Measurements from ENCODE around the gene LAIR2.
"Not testable (repeated sequence)": the region's sequence is repeated elsewhere in the genome, so short reads cannot be mapped to it uniquely, and the experiment has no call there.

The LAIR2 gene

GRCh38 chr19:54464630-54465425 is 37.8 kb upstream of the LAIR2 start:
- peak; percentile 75 to 84 for DNase-seq

DNA sequence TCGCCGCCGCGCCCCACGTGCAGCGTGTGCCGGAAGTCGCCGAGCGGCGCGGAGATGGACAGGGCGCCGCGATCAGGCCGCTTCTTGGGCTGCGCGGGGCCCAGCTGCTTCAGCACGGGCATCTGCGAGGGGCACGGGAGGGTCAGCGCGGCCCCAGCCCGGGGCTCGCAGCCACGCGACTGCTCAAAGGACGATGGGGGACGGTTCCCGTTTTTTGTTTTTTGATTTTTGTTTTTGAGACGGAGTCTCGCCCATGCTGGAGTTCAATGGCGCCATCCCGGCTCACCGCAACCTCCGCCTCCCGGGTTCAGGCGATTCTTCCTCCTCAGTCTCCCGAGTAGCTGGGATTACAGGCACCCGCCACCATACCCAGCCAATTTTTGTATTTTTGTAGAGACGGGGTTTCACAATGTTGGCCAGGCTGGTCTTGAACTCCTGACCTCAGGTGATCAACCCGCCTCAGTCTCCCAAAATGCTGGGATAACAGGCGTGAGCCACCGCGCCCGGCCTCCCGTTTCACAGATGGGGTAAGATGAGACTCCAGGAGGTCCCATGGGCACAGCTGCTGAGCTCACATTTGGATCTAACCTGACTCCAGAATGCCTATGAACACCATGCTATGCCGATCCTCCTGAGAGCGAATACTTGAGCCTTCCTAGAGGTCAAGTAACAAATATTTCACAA is 37.1 kb upstream of the LAIR2 start:
- no peak for DNase-seq

DNA sequence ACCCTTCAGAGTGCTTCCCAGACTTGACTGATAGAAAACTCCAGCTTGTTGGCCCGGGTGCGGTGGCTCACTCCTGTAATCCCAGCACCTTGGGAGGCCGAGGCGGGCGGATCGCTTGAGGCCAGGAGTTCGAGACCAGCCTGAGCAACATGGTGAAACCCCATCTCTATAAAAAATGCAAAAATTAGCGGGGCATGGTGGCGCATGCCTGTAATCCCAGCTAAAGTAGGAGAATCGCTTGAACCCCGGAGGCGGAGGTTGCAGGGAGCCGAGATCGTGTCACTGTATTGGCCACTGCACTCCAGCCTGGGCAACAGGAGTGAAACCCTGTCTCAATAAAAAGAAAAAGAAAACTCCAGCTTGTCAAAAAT is 36.5 kb upstream of the LAIR2 start:
- not testable (repeated sequence) for DNase-seq

GRCh38 chr19:54469496-54469934 is 33.1 kb upstream of the LAIR2 start:
- DNase-seq = no peak

DNA sequence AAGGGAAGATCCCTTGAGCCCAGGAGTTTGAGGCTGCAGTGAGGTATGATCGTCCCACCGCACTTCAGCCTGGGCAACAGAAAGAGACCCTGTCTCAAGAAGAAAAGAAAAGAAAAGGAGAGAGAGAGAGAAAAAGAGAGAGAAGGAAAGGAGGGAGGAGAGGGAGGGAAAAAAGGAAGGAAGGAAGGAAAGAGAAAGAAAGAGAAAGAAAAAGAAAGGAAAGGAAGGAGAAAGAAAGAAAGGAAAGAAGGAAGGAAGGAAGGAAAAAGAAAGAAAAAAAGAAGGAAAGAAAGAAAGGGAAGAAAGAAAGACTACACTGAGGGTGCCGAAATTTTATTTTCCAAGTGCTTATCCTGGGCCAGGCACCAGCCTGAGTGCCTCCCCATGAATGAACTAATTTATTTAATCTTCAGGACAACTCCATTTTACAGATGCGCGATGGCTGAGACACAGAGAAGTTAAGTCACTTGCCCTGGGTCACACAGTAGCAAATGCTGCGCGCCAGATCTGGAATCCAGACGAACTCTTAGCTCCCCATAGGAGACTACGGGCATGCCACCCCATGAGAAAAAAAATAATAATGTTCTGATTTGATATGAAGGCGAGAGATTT is 32.2 kb upstream of the LAIR2 start:
- no peak for DNase-seq

GRCh38 chr19:54470991-54471782 is 31.4 kb upstream of the LAIR2 start:
- DNase-seq = no peak

DNA sequence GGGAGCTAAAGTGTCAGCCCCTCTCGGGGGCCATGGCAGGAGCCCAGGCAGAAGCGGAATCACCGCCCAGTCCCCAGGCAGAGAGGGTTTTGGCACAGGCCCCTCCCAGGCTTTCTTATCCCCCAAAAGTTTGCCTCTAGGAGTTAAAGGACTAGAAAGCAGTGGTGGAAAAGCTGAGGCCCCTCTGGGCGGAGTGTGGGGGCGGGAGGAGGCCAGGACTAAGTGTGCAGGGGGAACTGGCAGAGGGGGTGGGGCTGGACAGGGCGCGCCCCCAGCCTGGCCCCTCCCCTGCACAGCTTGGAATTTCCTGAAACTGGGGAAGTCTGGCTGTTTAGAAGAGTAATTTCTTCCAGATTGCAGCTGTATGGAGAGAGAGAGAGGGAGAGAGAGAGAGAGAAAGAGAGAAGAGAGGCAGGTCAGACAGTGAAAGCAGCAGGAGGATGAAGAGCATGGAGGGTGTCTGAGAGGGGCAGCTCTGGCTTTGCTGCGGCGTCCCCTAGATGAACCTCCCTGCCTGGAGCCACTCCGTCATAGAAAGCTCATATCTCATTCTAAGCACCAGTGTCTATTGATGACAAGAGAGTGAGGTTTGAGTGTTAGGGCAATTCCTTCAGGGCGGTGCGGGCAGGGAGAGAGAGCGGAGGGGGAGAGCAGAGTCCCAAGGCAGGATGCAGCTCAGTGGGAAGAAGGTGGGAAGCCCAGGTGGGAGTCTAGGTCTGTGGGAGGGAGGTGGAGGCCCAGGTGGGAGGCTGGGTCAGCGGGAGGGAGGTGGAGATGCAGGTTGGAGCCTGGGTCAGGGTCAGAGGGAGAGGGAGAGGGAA is 29.4 kb upstream of the LAIR2 start, which contains the start of gene CDC42EP5:
Gene CDC42EP5 (minus strand): TSS at position 226 of the 821 bp plus-strand sequence. CDS start 7,749 bp downstream, outside the sequence.
- no peak for DNase-seq

DNA sequence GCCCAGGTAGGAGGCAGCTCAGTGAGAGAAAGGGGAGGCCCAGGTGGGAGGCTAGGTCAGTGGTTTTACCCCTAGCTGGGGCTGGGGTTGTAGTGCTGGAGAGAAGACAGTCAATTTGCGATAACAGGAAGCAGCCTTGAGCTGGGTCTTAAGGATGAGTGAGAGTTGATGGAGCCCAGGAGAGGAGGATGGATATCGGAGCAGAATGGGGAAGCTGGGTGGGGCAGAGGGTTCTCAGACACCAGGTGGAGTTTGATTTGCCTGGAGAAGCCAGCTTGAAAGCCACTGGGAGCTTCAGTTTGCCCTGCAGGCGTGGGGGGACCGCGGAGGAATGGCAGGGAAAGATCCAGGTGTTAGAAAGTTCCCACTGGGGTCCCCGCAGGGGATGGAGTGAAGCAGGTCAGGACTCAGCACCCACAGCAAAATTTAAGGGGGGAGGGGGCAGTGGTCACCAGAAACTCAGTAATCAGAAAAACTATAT is 28.7 kb upstream of the LAIR2 start:
- no peak for DNase-seq

GRCh38 chr19:54475706-54476105 is 26.9 kb upstream of the LAIR2 start:
- no peak for DNase-seq

- DNase-seq = no peak
These were observed 25.0 kb upstream of the LAIR2 start for GRCh38 chr19:54477650-54478049.

DNA sequence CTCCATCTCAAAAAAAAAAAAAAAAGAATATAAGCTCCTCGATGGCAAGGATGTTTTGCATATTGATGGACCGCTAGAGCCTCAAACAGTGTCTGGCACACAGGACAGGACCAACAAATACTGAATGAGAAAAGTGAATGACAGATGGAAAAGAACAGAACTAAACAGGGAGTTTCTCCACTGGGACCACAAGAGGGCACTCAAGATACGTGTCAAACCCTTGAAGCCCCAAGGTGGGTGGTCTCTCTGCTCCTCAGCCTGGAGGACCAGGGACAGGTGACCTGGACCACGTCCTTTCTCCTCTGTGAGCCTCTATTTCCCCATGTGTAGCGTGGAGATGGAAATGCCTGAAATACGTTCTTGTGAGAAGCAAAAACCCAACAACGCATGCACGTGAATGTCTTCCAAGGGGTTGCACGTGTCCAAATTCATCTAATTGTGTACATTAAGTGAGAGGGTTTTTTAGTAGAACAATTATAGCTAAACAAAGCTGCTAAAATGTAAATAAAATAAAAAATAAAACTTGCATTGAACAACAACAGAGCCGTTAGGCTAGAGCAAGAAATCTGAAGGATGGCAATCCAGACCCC is 23.9 kb upstream of the LAIR2 start:
- peak; percentile 9 to 46 for DNase-seq

GRCh38 chr19:54480051-54480450 is 22.6 kb upstream of the LAIR2 start:
- DNase-seq = no peak

DNA sequence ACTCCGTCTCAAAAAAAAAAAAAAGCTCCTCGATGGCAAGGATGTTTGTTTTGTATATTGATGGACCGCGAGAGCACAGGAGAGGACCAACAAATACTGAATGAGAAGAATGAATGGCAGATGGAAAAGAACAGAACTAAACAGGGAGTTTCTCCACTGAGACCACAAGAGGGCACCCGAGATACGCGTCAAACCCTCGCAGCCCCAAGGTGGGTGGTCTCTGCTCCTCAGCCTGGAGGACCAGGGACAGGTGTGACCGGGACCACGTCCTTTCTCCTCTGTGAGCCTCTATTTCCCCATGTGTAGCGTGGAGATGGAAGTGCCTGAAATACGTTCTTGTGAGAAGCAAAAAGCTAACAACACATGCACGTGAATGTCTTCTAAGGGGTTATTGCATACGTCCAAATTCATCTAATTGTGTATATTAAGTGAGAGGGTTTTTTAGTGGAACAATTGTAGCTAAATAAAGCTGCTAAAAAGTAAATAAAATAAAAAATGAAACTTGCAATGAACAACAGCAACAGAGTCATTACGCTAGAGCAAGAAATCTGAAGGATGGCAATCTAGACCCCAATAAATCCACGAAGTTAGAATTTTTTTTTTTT is 21.2 kb upstream of the LAIR2 start:
- peak; percentile 27 to 57 for DNase-seq

GRCh38 chr19:54482889-54483288 is 19.7 kb upstream of the LAIR2 start:
- no peak for DNase-seq

GRCh38 chr19:54484451-54484850 is 18.2 kb upstream of the LAIR2 start:
- DNase-seq = no peak

GRCh38 chr19:54485851-54486250 is 16.8 kb upstream of the LAIR2 start:
- DNase-seq = no peak

- no peak for DNase-seq
These were observed 13.3 kb upstream of the LAIR2 start for GRCh38 chr19:54489341-54489740.

GRCh38 chr19:54489766-54490165 is 12.9 kb upstream of the LAIR2 start:
- DNase-seq = no peak

DNA sequence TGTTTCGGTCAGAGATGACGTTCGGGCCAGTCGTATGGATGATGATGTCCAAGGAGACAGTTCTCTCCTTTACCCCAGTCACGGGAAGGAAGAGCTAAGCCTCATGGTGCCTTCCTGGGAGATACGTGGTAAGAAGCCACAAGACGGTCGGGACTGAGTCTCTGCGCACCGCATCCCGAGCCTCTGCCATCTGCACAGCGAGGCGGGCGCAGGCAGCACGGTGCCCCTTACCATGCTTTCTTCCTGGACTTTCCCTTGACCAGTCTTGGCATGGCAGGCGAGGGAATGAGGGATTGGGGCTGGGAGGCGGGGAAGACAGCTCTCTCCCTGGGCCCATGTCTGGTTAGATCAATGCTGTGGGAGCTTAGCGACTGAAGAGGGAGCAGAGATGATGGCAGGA is 10.1 kb upstream of the LAIR2 start:
- no peak for DNase-seq

DNA sequence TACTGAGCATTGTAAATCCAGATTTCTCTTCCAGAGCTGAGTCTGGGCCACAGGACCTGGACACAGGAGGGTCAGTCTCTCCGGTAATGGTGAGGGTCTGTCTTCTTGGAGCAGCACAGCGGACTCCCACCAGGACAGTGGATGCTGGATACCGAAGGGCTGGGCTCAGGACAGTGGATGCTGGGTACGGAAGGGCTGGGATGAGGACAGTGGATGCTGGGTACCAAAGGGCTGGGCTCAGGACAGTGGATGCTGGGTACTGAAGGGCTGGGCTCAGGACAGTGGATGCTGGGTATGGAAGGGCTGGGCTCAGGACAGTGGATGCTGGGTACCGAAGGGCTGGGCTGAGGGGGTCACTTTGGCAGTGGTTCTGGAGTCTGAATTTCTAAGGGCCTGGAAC is 9.6 kb upstream of the LAIR2 start:
- DNase-seq = not testable (repeated sequence)

GRCh38 chr19:54493967-54494585 is 8.6 kb upstream of the LAIR2 start:
- no peak for DNase-seq

Data from NCI-H2081 (cell line).